Activated CD8-positive, alpha-beta T cell treated with anti-CD3 and anti-CD28 coated beads for 36 hours (primary cell): ENCODE results near the gene PAPOLA. TPM values are rescaled to one million over a fixed set of nuclear protein-coding genes. Genes with fewer than 3 reads are reported as not detected.

Experiments used
- ATAC-seq: fragments of 200-7000 bp; cut with Tn5 transposase; one replicate; pipeline ENCODE4 v1.10.0; 2021; ENCODE audit warnings: mild to moderate bottlenecking, moderate library complexity
- CTCF ChIA-PET: fragments of 350-600 bp; sonication (Branson Sonifier 250); formaldehyde crosslinking; loops from one replicate; lab custom pipeline; 2021; ENCODE audit warnings: antibody characterized with exemption; lab: Charles Lee
- POLR2A ChIA-PET: fragments of 350-600 bp; sonication (Branson Sonifier 250); formaldehyde crosslinking; loops from one replicate; lab custom pipeline; 2021; ENCODE audit warnings: antibody characterized with exemption; lab: Charles Lee
- DNase-seq: peaks from one replicate; pipeline ENCODE4 v3.0.0-alpha.2; 2020
- H3K27ac Mint-ChIP-seq: one replicate; pipeline ENCODE4 v1.8.0; 2021; ENCODE audit warnings: mild to moderate bottlenecking, mixed read lengths
- H3K27me3 Mint-ChIP-seq: one replicate; pipeline ENCODE4 v1.8.0; 2021; ENCODE audit warnings: mixed read lengths
- H3K36me3 Mint-ChIP-seq: one replicate; pipeline ENCODE4 v1.8.0; 2021; ENCODE audit warnings: low read depth, mixed read lengths
- H3K4me1 Mint-ChIP-seq: one replicate; pipeline ENCODE4 v1.8.0; 2021; ENCODE audit warnings: low read depth, mixed read lengths
- H3K4me3 Mint-ChIP-seq: one replicate; pipeline ENCODE4 v1.8.0; 2021; ENCODE audit warnings: mild to moderate bottlenecking, moderate library complexity, mixed read lengths
- H3K9me3 Mint-ChIP-seq: one replicate; pipeline ENCODE4 v1.8.0; 2021; ENCODE audit warnings: mixed read lengths
- intact Hi-C: fragments of 100-400 bp; cut with micrococcal nuclease; formaldehyde crosslinking; loops from one replicate; pipeline ENCODE4 v1.10.0; 2022
- total RNA-seq, 2 experiments: library from RNA; stranded (reverse); gene quantifications; one replicate each; pipeline ENCODE4 v1.2.3, GENCODE V29; 2021
- TF ChIP-seq, protein P1 (sequence below): fragments of 200-600 bp; IDR thresholded peaks from one replicate; pipeline ENCODE4 v1.8.0; 2022; ENCODE audit warnings: antibody characterized with exemption, mild to moderate bottlenecking

PAPOLA gene
- total RNA-seq, 2 experiments from 2014 or later = 176 to 178 TPM

- peaks cover 4% of the 10 kb centered on the region for H3K36me3 Mint-ChIP-seq
- intact Hi-C loops = no loop called here
- ATAC-seq = no peak
- H3K4me3 Mint-ChIP-seq = no peak overlapping the region
- H3K9me3 Mint-ChIP-seq = no peaks in the 10 kb centered on the region
- TF ChIP-seq, protein P1, sequence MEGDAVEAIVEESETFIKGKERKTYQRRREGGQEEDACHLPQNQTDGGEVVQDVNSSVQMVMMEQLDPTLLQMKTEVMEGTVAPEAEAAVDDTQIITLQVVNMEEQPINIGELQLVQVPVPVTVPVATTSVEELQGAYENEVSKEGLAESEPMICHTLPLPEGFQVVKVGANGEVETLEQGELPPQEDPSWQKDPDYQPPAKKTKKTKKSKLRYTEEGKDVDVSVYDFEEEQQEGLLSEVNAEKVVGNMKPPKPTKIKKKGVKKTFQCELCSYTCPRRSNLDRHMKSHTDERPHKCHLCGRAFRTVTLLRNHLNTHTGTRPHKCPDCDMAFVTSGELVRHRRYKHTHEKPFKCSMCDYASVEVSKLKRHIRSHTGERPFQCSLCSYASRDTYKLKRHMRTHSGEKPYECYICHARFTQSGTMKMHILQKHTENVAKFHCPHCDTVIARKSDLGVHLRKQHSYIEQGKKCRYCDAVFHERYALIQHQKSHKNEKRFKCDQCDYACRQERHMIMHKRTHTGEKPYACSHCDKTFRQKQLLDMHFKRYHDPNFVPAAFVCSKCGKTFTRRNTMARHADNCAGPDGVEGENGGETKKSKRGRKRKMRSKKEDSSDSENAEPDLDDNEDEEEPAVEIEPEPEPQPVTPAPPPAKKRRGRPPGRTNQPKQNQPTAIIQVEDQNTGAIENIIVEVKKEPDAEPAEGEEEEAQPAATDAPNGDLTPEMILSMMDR = no peak
- POLR2A ChIA-PET = interaction anchor here (1.2 kb wide), 1 partner anchor 9 kb away, joined by 6 read pairs; no protein-coding TSS in a partner anchor
- no peaks in the 10 kb centered on the region for H3K27me3 Mint-ChIP-seq
- CTCF ChIA-PET = interaction anchor here (0.8 kb wide), 1 partner anchor 38 kb away, joined by 3 read pairs; no protein-coding TSS in a partner anchor
- no peak overlapping the region for H3K27ac Mint-ChIP-seq
- H3K4me1 Mint-ChIP-seq = peaks cover 88% of the 10 kb centered on the region
- no peak for DNase-seq
These were observed 9.9 kb downstream of the PAPOLA start for GRCh38 chr14:96512122-96512521.

DNA sequence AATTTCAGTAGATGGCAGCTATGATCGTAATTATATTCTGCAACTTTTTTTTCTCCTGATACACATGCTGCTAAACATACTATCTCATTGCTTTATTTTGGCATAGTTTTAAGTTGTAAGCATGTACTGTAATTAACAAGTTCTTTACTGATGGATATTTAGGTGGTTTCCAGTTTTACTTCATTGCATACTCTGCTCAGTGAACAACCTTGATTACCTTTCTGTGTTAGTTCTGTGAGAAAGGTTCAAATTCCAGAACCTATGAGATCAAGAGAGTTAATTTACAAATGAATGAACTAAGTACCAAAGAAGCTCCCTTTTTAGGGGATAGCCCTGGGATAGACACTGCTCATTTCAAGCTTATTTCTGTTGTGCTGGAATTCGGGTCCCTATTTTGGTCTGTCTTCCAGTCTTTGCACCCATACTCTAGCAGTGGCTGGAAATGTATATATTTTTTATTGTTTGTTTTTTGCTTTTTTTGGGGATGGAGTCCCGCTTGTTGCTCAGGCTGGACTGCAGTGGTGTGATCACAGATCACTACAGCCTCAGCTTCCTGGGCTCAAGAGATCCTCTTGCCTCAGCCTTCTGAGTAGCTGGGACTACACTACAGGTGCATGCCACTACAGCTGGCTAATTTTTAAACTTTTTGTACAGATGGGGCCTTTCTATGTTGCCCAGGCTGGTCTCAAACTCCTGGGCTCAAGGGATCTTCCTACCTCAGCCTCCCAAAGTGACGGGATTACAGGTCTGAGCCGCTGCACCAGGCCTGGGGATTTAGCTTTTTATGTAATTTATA lies 10.6 kb downstream of the PAPOLA start:
- Mint-ChIP-seq H3K27me3 (no peaks in the 10 kb centered on the region), H3K9me3 (no peaks in the 10 kb centered on the region), H3K4me1 (peaks cover 92% of the 10 kb centered on the region), H3K27ac (peak overlapping the region; percentile 7), H3K36me3 (peaks cover 4% of the 10 kb centered on the region), H3K4me3 (no peak overlapping the region)
- TF ChIP-seq, protein P1 = no peak
- ChIA-PET POLR2A (interaction anchor here (1.2 kb wide), 1 partner anchor 10 kb away, joined by 6 read pairs; no protein-coding TSS in a partner anchor), CTCF (interaction anchor here (0.8 kb wide), 1 partner anchor 37 kb away, joined by 3 read pairs; no protein-coding TSS in a partner anchor)
- no peak for ATAC-seq
- no peak for DNase-seq
- intact Hi-C loops = no loop called here

DNA sequence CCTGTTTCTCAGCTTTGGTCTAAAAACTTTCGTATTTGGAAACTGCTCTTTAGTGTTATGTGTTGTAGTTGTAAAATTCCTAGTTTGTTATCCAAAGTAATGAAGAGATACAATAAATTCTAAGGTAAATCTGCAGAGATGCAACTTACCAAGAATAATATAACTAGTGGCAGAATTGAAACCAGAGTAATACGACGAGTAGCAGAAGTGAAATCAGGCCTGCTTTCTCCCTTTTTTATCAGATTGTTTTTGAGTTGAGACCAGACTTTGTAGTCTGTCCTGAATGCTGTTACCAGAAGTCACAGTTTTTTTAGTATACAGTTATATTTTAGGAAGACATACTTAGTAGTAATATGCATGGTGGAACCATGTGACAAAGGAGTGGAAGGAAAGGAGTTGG lies 12.5 kb downstream of the PAPOLA start:
- Mint-ChIP-seq H3K27ac (peak overlapping the region; percentile 46), H3K36me3 (peaks cover under 1% of the 10 kb centered on the region), H3K4me1 (peaks cover 80% of the 10 kb centered on the region), H3K27me3 (no peaks in the 10 kb centered on the region), H3K4me3 (no peak overlapping the region), H3K9me3 (no peaks in the 10 kb centered on the region)
- ChIA-PET CTCF (no interaction called here), POLR2A (no interaction called here)
- ATAC-seq (no peak), DNase-seq (no peak)
- TF ChIP-seq, protein P1 = no peak
- intact Hi-C loops = no loop called here

DNA sequence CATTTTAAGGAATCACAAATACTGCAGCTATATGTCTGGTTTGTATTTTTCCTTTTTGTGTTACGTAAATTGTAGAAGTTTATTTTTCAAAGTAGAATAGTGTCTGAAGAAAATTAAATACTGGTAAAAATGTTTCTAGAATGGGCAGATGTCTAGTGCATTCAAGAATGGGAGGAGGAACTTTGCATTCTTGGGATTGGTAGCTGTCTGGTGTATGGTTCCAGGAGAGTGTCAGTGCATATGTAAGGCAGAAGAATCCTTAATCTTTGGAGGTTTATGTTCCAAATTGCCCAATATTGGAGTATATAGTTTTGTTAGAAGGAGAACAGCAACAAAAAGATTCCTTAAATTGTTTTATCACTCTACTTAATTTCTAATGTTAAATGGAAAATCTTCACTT lies 13.5 kb downstream of the PAPOLA start:
- Mint-ChIP-seq H3K27ac (no peak overlapping the region), H3K4me3 (no peak overlapping the region), H3K4me1 (peaks cover 73% of the 10 kb centered on the region), H3K36me3 (peaks cover 7% of the 10 kb centered on the region), H3K9me3 (no peaks in the 10 kb centered on the region), H3K27me3 (no peaks in the 10 kb centered on the region)
- intact Hi-C loops = no loop called here
- TF ChIP-seq, protein P1 = no peak
- ChIA-PET POLR2A (interaction anchor here (1.0 to 1.4 kb wide), 2 partner anchors 11 to 14 kb away, joined by 3 read pairs; no protein-coding TSS in a partner anchor), CTCF (interaction anchor here (0.6 kb wide), 1 partner anchor 54 kb away, joined by 4 read pairs; no protein-coding TSS in a partner anchor)
- DNase-seq (no peak), ATAC-seq (no peak)

DNA sequence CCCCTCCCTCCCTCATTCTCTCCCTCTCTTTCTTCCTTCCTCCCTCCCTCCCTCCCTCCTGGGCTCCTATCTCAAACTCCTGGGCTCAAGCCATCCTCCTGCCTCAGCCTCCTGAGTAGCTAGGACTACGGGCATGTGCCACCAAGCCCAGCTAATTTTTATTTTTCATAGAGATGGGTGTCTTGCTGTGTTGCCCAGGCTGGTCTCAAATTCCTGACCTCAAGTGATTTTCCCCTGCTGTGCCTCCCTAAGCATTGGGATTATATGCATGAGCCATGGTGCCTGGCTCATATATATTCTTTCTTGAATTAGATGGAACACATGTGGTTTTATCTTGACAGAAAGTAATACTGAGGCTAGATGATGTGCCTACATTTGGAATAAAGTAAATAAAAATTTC lies 14.2 kb downstream of the PAPOLA start:
- Mint-ChIP-seq H3K27ac (no peak overlapping the region), H3K9me3 (no peaks in the 10 kb centered on the region)
- CTCF ChIA-PET = interaction anchor here (0.9 kb wide), 1 partner anchor 16 kb away, joined by 3 read pairs; no protein-coding TSS in a partner anchor

More for the DNA sequence above, 14.2 kb downstream of the PAPOLA start:
- TF ChIP-seq, protein P1 = no peak
- POLR2A ChIA-PET = interaction anchor here (1.0 to 1.4 kb wide), 2 partner anchors 11 to 15 kb away, joined by 3 read pairs; no protein-coding TSS in a partner anchor
- H3K4me1 Mint-ChIP-seq = peaks cover 67% of the 10 kb centered on the region
- no peak overlapping the region for H3K4me3 Mint-ChIP-seq
- no peaks in the 10 kb centered on the region for H3K27me3 Mint-ChIP-seq
- intact Hi-C loops = no loop called here
- ATAC-seq = no peak
- DNase-seq = no peak
- H3K36me3 Mint-ChIP-seq = peaks cover 8% of the 10 kb centered on the region
